Osteocyte (in vitro differentiated cells): ENCODE data around the gene GNA12. TPM values are rescaled to one million over a fixed set of nuclear protein-coding genes. Genes with fewer than 3 reads are reported as not detected.
A peak's percentile ranks its signal among the peaks of the same experiment; 100 is the strongest.

Experiments used
- DNase-seq: peaks from one replicate; pipeline ENCODE4 v3.0.0; 2021; ENCODE audit warnings: mixed read lengths; ENCODE audit not compliant: unreplicated experiment; ENCODE audit errors: extremely low spot score
- H3K27ac Mint-ChIP-seq: one replicate; pipeline ENCODE4 v1.8.0; 2021; ENCODE audit warnings: mild to moderate bottlenecking, mixed read lengths; ENCODE audit not compliant: unreplicated experiment
- H3K27me3 Mint-ChIP-seq: one replicate; pipeline ENCODE4 v1.8.0; 2021; ENCODE audit warnings: mixed read lengths; ENCODE audit not compliant: unreplicated experiment
- H3K36me3 Mint-ChIP-seq: one replicate; pipeline ENCODE4 v1.8.0; 2021; ENCODE audit warnings: mixed read lengths; ENCODE audit not compliant: unreplicated experiment
- H3K4me1 Mint-ChIP-seq: one replicate; pipeline ENCODE4 v1.8.0; 2021; ENCODE audit warnings: mixed read lengths; ENCODE audit not compliant: unreplicated experiment
- H3K4me3 Mint-ChIP-seq: one replicate; pipeline ENCODE4 v1.8.0; 2021; ENCODE audit warnings: mild to moderate bottlenecking, moderate library complexity, mixed read lengths; ENCODE audit not compliant: unreplicated experiment
- H3K9me3 Mint-ChIP-seq: one replicate; pipeline ENCODE4 v1.8.0; 2021; ENCODE audit warnings: mixed read lengths; ENCODE audit not compliant: unreplicated experiment
- total RNA-seq: library from RNA; stranded (reverse); gene quantifications from 2 replicates; pipeline ENCODE4 v1.2.1, GENCODE V29; 2021
- TF ChIP-seq, protein P1 (sequence below): fragments of 200-600 bp; sonication (generic); IDR thresholded peaks from 2 replicates; pipeline ENCODE4 v1.5.0; 2021; ENCODE audit warnings: antibody characterized with exemption, mild to moderate bottlenecking, moderate library complexity

The GNA12 gene
- total RNA-seq, 1 donor from 2014 or later: 69.5 TPM

DNA sequence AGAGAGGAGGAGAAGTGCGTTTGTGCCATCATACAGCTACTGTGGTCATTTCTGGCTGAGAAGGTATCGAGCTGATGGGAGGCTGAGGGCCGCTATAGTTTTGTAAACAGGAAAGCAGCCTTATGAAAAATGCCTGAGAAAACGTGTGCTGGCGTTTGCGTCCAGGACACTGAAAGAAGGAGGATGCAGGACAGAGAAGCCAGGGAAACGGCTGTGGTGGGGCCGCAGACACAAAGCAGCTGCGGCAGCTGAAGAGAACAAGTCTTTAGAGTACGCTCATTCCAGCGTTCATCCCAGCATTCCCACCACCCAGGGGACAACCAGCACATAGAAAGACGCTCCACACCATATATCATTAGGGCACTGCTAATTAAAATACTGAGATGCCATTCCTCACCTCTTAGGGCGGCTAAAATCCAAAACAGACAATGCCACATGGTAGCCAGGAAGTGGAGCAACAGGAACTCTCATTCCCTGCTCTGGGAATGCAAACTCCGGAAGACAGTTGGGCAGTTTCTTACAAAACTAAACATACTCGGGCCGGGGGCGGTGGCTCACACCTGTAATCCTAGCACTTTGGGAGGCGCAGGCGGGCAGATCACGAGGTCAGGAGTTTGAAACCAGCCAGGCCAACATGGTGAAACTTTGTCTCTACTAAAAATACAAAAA is 18.4 kb downstream of the GNA12 start:
- peaks cover 61% of the 10 kb centered on the region for H3K4me1 Mint-ChIP-seq
- TF ChIP-seq, protein P1, sequence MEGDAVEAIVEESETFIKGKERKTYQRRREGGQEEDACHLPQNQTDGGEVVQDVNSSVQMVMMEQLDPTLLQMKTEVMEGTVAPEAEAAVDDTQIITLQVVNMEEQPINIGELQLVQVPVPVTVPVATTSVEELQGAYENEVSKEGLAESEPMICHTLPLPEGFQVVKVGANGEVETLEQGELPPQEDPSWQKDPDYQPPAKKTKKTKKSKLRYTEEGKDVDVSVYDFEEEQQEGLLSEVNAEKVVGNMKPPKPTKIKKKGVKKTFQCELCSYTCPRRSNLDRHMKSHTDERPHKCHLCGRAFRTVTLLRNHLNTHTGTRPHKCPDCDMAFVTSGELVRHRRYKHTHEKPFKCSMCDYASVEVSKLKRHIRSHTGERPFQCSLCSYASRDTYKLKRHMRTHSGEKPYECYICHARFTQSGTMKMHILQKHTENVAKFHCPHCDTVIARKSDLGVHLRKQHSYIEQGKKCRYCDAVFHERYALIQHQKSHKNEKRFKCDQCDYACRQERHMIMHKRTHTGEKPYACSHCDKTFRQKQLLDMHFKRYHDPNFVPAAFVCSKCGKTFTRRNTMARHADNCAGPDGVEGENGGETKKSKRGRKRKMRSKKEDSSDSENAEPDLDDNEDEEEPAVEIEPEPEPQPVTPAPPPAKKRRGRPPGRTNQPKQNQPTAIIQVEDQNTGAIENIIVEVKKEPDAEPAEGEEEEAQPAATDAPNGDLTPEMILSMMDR: no peak
- no peaks in the 10 kb centered on the region for H3K9me3 Mint-ChIP-seq
- no peak overlapping the region for H3K4me3 Mint-ChIP-seq
- H3K27ac Mint-ChIP-seq: peak overlapping the region; percentile 90
- DNase-seq: no peak
- peaks cover 18% of the 10 kb centered on the region for H3K36me3 Mint-ChIP-seq
- H3K27me3 Mint-ChIP-seq: no peaks in the 10 kb centered on the region

DNA sequence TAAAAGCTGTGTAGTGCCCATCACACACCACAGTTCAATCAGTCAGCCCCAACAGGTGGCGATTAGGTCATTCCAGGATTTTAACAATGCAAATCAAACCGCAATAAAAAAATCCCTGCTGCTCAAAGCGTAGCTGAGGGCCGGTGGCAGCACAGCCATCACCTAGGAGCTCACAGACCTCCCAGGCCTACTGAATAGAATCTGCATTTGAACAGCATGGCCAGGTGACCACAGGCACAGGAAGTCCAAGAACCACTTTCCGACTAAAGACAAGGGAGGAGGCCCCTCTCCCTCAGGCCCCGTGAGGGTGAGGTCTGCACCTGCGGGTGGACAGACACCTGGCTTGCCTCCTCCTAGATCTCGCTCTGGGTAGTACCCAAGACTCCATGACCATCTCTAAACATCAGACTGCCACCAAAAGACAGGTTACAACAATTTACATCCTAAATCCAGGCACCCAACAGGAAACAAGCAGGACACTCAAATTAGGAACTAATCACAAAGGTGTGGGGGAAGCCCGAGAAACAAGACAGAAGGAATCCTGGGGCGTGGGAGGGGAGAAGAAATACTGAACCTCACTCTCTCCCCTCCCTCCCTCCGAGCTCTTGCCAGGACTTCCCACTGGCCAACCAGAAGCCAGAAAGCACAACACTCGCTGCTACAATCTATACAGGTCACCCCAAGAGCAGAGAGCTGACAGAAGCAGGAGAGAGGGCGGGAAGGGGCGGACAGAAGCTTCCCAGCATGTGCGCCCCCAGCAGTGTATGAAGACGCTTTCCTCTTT is 19.2 kb downstream of the GNA12 start:
- TF ChIP-seq, protein P1: no peak
- peaks cover 69% of the 10 kb centered on the region for H3K4me1 Mint-ChIP-seq
- DNase-seq: no peak
- H3K36me3 Mint-ChIP-seq: peaks cover 17% of the 10 kb centered on the region
- no peaks in the 10 kb centered on the region for H3K9me3 Mint-ChIP-seq
- H3K27ac Mint-ChIP-seq: peak overlapping the region; percentile 90
- no peaks in the 10 kb centered on the region for H3K27me3 Mint-ChIP-seq
- H3K4me3 Mint-ChIP-seq: no peak overlapping the region

DNA sequence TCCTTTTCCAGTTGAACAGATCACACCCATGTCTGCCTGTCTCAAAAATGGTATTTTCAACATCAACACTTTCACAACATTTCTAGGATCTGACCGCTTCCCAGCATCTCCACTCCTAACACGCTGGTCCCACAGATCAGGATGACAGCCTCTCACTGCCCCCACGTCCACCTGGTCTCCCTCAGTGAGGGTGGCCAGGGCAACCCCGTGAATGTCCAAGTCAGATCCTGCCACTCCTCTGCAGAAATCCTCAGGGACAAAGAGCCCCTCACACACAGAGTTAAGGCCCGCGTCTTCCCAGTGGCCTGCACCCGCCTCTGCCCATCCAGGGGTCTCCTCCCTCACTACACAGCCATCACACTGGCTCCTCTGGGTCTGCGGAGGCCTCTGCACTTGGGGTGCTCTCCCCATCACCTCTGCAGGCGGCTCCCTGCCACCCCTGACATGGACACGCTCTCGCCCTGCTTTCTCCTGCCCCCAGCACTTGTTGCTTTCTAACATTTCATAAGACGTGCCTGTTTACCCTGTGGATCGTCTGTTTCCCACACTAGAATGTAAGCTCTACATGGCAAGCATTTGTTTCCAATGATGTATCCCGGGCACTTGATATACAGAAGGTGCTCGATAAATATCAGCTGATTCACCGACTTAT is 20.0 kb downstream of the GNA12 start:
- no peak for DNase-seq

DNA sequence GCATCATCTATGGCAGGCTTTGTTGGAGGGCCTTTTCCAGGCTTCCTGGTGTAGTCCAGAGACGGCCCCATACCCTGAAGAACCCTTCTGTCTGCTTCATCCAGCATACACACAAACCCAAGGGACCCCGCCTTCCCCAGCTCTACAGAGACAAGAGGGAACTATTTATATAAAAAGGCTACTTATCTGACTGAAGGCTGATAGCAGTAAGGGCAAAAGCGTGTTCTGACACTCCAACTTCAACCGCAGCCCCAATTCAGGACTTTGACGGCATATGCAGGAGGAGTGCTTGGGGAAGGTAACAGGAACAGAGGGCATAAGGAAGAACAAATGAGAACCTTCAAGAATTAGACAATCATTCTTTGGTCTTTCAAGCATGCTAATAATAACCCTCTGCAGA is 21.0 kb downstream of the GNA12 start:
- peaks cover 84% of the 10 kb centered on the region for H3K4me1 Mint-ChIP-seq
- H3K36me3 Mint-ChIP-seq: peaks cover 13% of the 10 kb centered on the region
- H3K27me3 Mint-ChIP-seq: no peaks in the 10 kb centered on the region
- TF ChIP-seq, protein P1: no peak
- peak overlapping the region; percentile 38 for H3K4me3 Mint-ChIP-seq
- H3K9me3 Mint-ChIP-seq: no peaks in the 10 kb centered on the region
- peak overlapping the region; percentile 90 for H3K27ac Mint-ChIP-seq
- DNase-seq: no peak

More for the DNA sequence above, 20.0 kb downstream of the GNA12 start:
- H3K4me1 Mint-ChIP-seq: peaks cover 76% of the 10 kb centered on the region
- H3K36me3 Mint-ChIP-seq: peaks cover 14% of the 10 kb centered on the region
- TF ChIP-seq, protein P1: no peak
- no peaks in the 10 kb centered on the region for H3K27me3 Mint-ChIP-seq
- H3K9me3 Mint-ChIP-seq: no peaks in the 10 kb centered on the region
- peak overlapping the region; percentile 90 for H3K27ac Mint-ChIP-seq
- no peak overlapping the region for H3K4me3 Mint-ChIP-seq
